OCI-LY7 (cell line): Measurements from ENCODE around the gene NDUFA13. TPM values are rescaled to one million over a fixed set of nuclear protein-coding genes. Genes with fewer than 3 reads are reported as not detected.

ENCODE experiments used
- BruUV-seq: library from RNA; stranded (reverse); fragments of 400-500 nt; replicated peaks from 2 replicates; lab custom pipeline; 2021; lab: Mats Ljungman, UMichigan
- CTCF ChIA-PET: fragments of 300-600 bp; sonication (Branson Sonifier 250); formaldehyde crosslinking; loops from one replicate; lab custom pipeline; 2022; ENCODE audit warnings: antibody characterized with exemption; ENCODE audit not compliant: unreplicated experiment; lab: Charles Lee
- POLR2A ChIA-PET: fragments of 300-600 bp; sonication (Branson Sonifier 250); formaldehyde crosslinking; loops from one replicate; lab custom pipeline; 2022; ENCODE audit warnings: antibody characterized with exemption; lab: Charles Lee
- DNase-seq: peaks from one replicate; pipeline ENCODE4 v3.0.0-alpha.2; 2015; ENCODE audit warnings: low spot score
- H2AFZ ChIP-seq: fragments of 200-600 bp; sonication (generic), shearing (Covaris generic); 2 replicates; pipeline ENCODE4 v1.6.1; 2014; ENCODE audit warnings: mild to moderate bottlenecking, antibody characterized with exemption, low read length, moderate library complexity
- H3K27ac ChIP-seq: fragments of 200-600 bp; sonication (generic); 2 replicates; pipeline ENCODE4 v1.5.1; 2014; ENCODE audit warnings: mixed run types, low read depth, mild to moderate bottlenecking, moderate library complexity, low read length, inconsistent platforms; ENCODE audit not compliant: poor library complexity, severe bottlenecking
- H3K36me3 ChIP-seq: fragments of 200-600 bp; sonication (generic); 2 replicates; pipeline ENCODE4 v1.6.1; 2014; ENCODE audit warnings: mild to moderate bottlenecking, antibody characterized with exemption, low read length, moderate library complexity, mixed read lengths; ENCODE audit not compliant: insufficient read depth
- H3K4me1 ChIP-seq: fragments of 200-600 bp; sonication (generic); 2 replicates; pipeline ENCODE4 v1.5.1; 2014; ENCODE audit warnings: mild to moderate bottlenecking, low read length; ENCODE audit not compliant: insufficient read depth, poor library complexity, severe bottlenecking
- H3K4me2 ChIP-seq: fragments of 200-600 bp; sonication (generic); 2 replicates; pipeline ENCODE4 v1.6.1; 2014; ENCODE audit warnings: mild to moderate bottlenecking, low read length
- H3K4me3 ChIP-seq: fragments of 200-600 bp; sonication (generic); 2 replicates; pipeline ENCODE4 v1.5.1; 2014; ENCODE audit warnings: mild to moderate bottlenecking, low read depth, low read length; ENCODE audit not compliant: poor library complexity, severe bottlenecking
- H3K79me2 ChIP-seq: fragments of 200-600 bp; sonication (generic); 2 replicates; pipeline ENCODE4 v1.6.1; 2016; ENCODE audit warnings: low read depth, mild to moderate bottlenecking, low read length, moderate library complexity, mixed read lengths; ENCODE audit not compliant: insufficient read depth
- H3K9me2 ChIP-seq: fragments of 200-600 bp; sonication (generic); 2 replicates; pipeline ENCODE4 v1.6.1; 2016; ENCODE audit warnings: mild to moderate bottlenecking, low read length, mixed read lengths; ENCODE audit not compliant: insufficient read depth
- H3K9me3 ChIP-seq: fragments of 200-600 bp; sonication (generic); 2 replicates; pipeline ENCODE4 v1.6.1; 2014; ENCODE audit warnings: mild to moderate bottlenecking, mixed run types, low read length, mixed read lengths
- H4K20me1 ChIP-seq: fragments of 200-600 bp; sonication (generic); 2 replicates; pipeline ENCODE4 v1.6.1; 2014; ENCODE audit warnings: mild to moderate bottlenecking, antibody characterized with exemption, low read length, moderate library complexity, mixed read lengths; ENCODE audit not compliant: insufficient read depth
- CTCF ChIP-seq: fragments of 200-600 bp; sonication (generic); conservative IDR thresholded peaks from 2 replicates; pipeline ENCODE4 v1.5.1; 2014; ENCODE audit warnings: mild to moderate bottlenecking, antibody characterized with exemption, low read length, moderate library complexity, mixed read lengths
- EZH2phosphoT487 ChIP-seq: fragments of 200-600 bp; sonication (generic); IDR thresholded peaks from 2 replicates; pipeline ENCODE4 v1.6.1; 2018; ENCODE audit warnings: low read depth, borderline replicate concordance, mild to moderate bottlenecking, mixed run types, antibody characterized with exemption, low read length, moderate library complexity, mixed read lengths
- intact Hi-C: fragments of 100-400 bp; cut with micrococcal nuclease; formaldehyde crosslinking; loops from one replicate; pipeline ENCODE4 v1.10.0; 2022; ENCODE audit not compliant: unreplicated experiment
- total RNA-seq, 2 experiments: library from RNA; depleted of rRNA in 1 of 2; stranded (reverse); fragments of >200 nt in 1 of 2; shearing (Covaris generic) in 1 of 2; gene quantifications; 2 replicates each; pipeline ENCODE4 v1.2.3, GENCODE V29; 2014 to 2022

Gene NDUFA13
- total RNA-seq, 2 experiments from 2014 or later = 275 to 429 TPM

DNA sequence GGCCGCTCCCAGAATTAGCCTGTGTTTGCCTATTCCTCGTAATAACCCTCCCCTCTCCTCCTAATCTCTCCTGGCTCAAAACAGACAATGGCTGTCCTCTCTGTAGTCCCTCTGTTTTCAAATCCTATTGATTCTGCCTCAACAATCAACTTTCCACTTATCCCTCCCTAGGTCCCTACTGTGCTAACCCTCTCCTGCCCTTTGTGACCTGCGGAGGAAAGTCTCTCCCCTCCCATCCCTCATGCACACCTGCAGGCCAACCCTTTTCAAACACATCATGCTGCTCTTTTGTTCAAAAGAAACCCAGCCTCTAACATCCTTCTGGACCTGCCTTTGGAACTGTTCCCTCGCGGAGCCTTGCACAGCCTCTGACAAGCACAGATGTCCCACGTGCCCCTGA is 59.4 kb downstream of the NDUFA13 start:
- BruUV-seq = no TSS peak
- no peak overlapping the region for H3K4me3 ChIP-seq
- H3K79me2 ChIP-seq = no peaks in the 10 kb centered on the region
- ChIA-PET CTCF (no interaction called here), POLR2A (no interaction called here)
- no peak overlapping the region for H3K27ac ChIP-seq
- H3K9me3 ChIP-seq = no peaks in the 10 kb centered on the region
- H4K20me1 ChIP-seq = no peaks in the 10 kb centered on the region
- H2AFZ ChIP-seq = no peak overlapping the region
- H3K9me2 ChIP-seq = no peaks in the 10 kb centered on the region
- no peaks in the 10 kb centered on the region for H3K4me1 ChIP-seq
- no peaks in the 10 kb centered on the region for H3K36me3 ChIP-seq
- H3K4me2 ChIP-seq = no peak overlapping the region
- no peak for TF ChIP-seq CTCF
- no peak for TF ChIP-seq EZH2phosphoT487
- no peak for DNase-seq
- intact Hi-C loops = no loop called here

Other genes with a start within 250 kb of the NDUFA13 start
- not detected in 2 replicates for gene TM6SF2, start 242.9 kb upstream of the NDUFA13 start, total RNA-seq (2014; rRNA removed; shearing (Covaris generic))
- gene TM6SF2, start 242.9 kb upstream of the NDUFA13 start, total RNA-seq (2022) = not detected in 2 replicates
- gene SUGP1, start 195.7 kb upstream of the NDUFA13 start, total RNA-seq (2014; rRNA removed; shearing (Covaris generic)) = 34.6 and 37.9 TPM in 2 replicates
- 61.4 and 64.2 TPM in 2 replicates for gene SUGP1, start 195.7 kb upstream of the NDUFA13 start, total RNA-seq (2022)
- 31.9 and 58.7 TPM in 2 replicates for gene MAU2, start 195.4 kb upstream of the NDUFA13 start, total RNA-seq (2014; rRNA removed; shearing (Covaris generic))
- gene MAU2, start 195.4 kb upstream of the NDUFA13 start, total RNA-seq (2022) = 81.7 and 103 TPM in 2 replicates
- 62.8 and 73.4 TPM in 2 replicates for gene GATAD2A, start 110.5 kb upstream of the NDUFA13 start, total RNA-seq (2014; rRNA removed; shearing (Covaris generic))
- gene GATAD2A, start 110.5 kb upstream of the NDUFA13 start, total RNA-seq (2022) = 126 and 156 TPM in 2 replicates
- 7.1 and 10.5 TPM in 2 replicates for gene TSSK6, start 677 bp upstream of the NDUFA13 start, total RNA-seq (2014; rRNA removed; shearing (Covaris generic))
- 6.4 and 8.7 TPM in 2 replicates for gene TSSK6, start 677 bp upstream of the NDUFA13 start, total RNA-seq (2022)
- 5.4 and 6.9 TPM in 2 replicates for gene YJEFN3, start 12.7 kb downstream of the NDUFA13 start, total RNA-seq (2014; rRNA removed; shearing (Covaris generic))
- 35.3 and 35.8 TPM in 2 replicates for gene YJEFN3, start 12.7 kb downstream of the NDUFA13 start, total RNA-seq (2022)
- 0.19 TPM in 1 of 2 replicates, not detected in the other for gene CILP2, start 22.0 kb downstream of the NDUFA13 start, total RNA-seq (2014; rRNA removed; shearing (Covaris generic))
- gene CILP2, start 22.0 kb downstream of the NDUFA13 start, total RNA-seq (2022) = 0.48 and 0.51 TPM in 2 replicates
- gene PBX4, start 102.5 kb downstream of the NDUFA13 start, total RNA-seq (2014; rRNA removed; shearing (Covaris generic)) = 5.1 and 6.7 TPM in 2 replicates
- 4.6 and 5.0 TPM in 2 replicates for gene PBX4, start 102.5 kb downstream of the NDUFA13 start, total RNA-seq (2022)
- 6.0 and 12.4 TPM in 2 replicates for gene LPAR2, start 112.0 kb downstream of the NDUFA13 start, total RNA-seq (2014; rRNA removed; shearing (Covaris generic))
- 17.5 and 18.4 TPM in 2 replicates for gene LPAR2, start 112.0 kb downstream of the NDUFA13 start, total RNA-seq (2022)
- gene GMIP, start 127.4 kb downstream of the NDUFA13 start, total RNA-seq (2014; rRNA removed; shearing (Covaris generic)) = 30.1 and 34.7 TPM in 2 replicates
- gene GMIP, start 127.4 kb downstream of the NDUFA13 start, total RNA-seq (2022) = 41.6 and 48.7 TPM in 2 replicates
- 41.0 and 58.3 TPM in 2 replicates for gene ATP13A1, start 147.5 kb downstream of the NDUFA13 start, total RNA-seq (2014; rRNA removed; shearing (Covaris generic))
- gene ATP13A1, start 147.5 kb downstream of the NDUFA13 start, total RNA-seq (2022) = 122 and 128 TPM in 2 replicates
- 83.8 and 85.6 TPM in 2 replicates for gene ZNF101, start 152.6 kb downstream of the NDUFA13 start, total RNA-seq (2014; rRNA removed; shearing (Covaris generic))
- 66.6 and 87.0 TPM in 2 replicates for gene ZNF101, start 152.6 kb downstream of the NDUFA13 start, total RNA-seq (2022)
- gene ZNF14, start 216.9 kb downstream of the NDUFA13 start, total RNA-seq (2014; rRNA removed; shearing (Covaris generic)) = 4.5 and 8.7 TPM in 2 replicates
- gene ZNF14, start 216.9 kb downstream of the NDUFA13 start, total RNA-seq (2022) = 7.0 and 8.4 TPM in 2 replicates